GM12873 (cell line): ENCODE data around the gene WDR88.

Experiments
- CTCF ChIP-seq: IDR thresholded peaks from 2 replicates; pipeline ENCODE4 v1.5.1; 2012; ENCODE audit warnings: low read depth, mild to moderate bottlenecking, moderate library complexity, low read length, control low read depth; ENCODE audit not compliant: insufficient read depth; ENCODE audit errors: missing control alignments

Gene WDR88

GRCh38 chr19:33189453-33189852 lies 57.5 kb downstream of the WDR88 start:
- no peak for TF ChIP-seq CTCF

DNA sequence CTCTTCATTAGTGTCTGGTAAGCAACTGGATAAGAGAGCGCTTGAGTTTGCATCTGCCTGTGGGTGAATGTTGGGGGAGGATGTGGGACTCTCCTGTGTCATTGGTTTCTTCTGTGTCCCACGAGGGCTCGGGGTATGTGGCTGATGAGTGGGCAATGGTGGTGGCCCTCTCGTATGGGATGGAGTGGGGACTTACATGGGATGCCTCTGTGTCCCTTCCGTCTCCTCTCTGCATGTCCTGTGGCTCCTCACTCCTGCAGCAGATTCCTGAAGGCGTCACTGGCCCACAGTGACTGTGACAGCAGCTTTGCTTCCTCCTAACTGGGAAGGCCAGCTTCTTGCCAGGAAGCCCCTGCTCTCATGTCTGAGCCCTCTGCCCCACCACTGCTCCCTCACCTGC lies 59.6 kb downstream of the WDR88 start:
- TF ChIP-seq CTCF, result no peak

- peak; percentile 44 for TF ChIP-seq CTCF
Observed at GRCh38 chr19:33192010-33192409, 60.1 kb downstream of the WDR88 start.

DNA sequence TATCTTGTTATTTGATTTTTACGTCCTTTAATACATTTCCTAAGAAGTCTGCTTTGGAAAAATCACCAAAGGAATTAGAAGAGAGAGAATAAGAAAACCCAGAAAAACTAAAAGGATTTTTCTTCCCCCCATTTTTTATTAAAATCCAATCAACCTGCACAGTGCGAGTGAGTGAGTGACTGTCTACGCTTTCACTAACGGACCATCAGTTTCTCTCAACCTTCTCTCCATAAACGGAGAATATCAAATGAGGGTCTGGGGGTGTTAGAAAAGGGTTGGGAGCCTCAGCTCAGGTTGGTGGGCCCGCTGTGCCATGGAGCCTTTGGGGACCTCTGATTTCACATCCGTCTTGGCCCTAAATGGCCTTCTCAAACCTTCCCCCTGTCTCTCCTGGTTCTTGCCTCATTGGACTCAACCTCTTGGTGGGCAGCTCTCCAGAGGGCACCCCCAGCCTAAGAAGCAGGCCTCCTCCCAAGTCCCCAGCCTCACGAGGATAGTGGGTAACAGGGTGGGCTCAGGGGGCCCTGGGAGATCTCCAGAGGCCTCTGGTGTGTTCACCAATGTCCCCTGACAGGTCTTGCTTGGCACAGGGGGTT lies 61.5 kb downstream of the WDR88 start:
- TF ChIP-seq CTCF, result no peak

DNA sequence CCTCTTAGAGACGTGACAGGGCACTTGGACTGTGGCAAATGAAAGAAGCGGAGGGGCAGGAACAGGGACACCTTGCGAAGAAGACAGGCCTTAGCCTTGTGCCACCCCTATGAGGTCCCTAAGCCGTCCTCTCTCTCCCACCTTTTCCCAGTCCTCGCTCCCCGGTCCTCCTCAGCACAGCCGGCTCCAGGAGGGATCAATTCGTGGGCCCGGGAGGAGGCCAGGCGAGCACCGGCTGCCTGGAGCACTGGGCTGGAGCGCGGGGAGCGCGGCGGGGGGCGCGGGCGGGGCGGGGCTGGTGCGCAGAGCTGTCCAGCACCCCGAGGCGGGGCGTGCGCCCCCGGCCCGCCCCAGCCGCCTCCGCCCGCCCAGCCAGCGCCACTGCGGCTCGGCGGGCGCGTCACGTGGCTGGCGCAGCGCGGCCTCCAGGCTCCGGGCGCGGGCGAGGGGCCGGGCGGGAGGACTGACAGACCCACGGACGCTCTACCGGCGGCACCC lies 62.0 kb downstream of the WDR88 start, which contains the start of gene LRP3:
Gene LRP3 (plus strand): TSS at position 466 of the 498 bp plus-strand sequence. CDS start 456 bp downstream, outside the sequence.
- no peak for TF ChIP-seq CTCF

GRCh38 chr19:33194532-33194885 lies 62.6 kb downstream of the WDR88 start:
- no peak for TF ChIP-seq CTCF

GRCh38 chr19:33194886-33195644 lies 63.2 kb downstream of the WDR88 start:
- TF ChIP-seq CTCF, result no peak
